Activated naive CD8-positive, alpha-beta T cell treated with anti-CD3 and anti-CD28 coated beads, Interleukin-2, amount 50 U/mL, for 24 hours (primary cell): ENCODE results near the gene NHP2.

ENCODE experiments used
- ATAC-seq: fragments of 150-1000 bp; cut with Tn5 transposase; one replicate; pipeline ENCODE4 v1.10.0; 2021
- DNase-seq: peaks from one replicate; pipeline ENCODE4 v3.0.0; 2021
- H3K27ac Mint-ChIP-seq: one replicate; pipeline ENCODE4 v1.8.0; 2021; ENCODE audit warnings: mild to moderate bottlenecking, mixed read lengths
- H3K27me3 Mint-ChIP-seq: one replicate; pipeline ENCODE4 v1.8.0; 2021; ENCODE audit warnings: mixed read lengths
- H3K36me3 Mint-ChIP-seq: one replicate; pipeline ENCODE4 v1.8.0; 2021; ENCODE audit warnings: low read depth, mixed read lengths
- H3K4me1 Mint-ChIP-seq: one replicate; pipeline ENCODE4 v1.8.0; 2021; ENCODE audit warnings: mixed read lengths
- H3K4me3 Mint-ChIP-seq: one replicate; pipeline ENCODE4 v1.8.0; 2021; ENCODE audit warnings: mild to moderate bottlenecking, moderate library complexity, mixed read lengths
- H3K9me3 Mint-ChIP-seq: one replicate; pipeline ENCODE4 v1.8.0; 2021; ENCODE audit warnings: mixed read lengths

Gene NHP2

DNA sequence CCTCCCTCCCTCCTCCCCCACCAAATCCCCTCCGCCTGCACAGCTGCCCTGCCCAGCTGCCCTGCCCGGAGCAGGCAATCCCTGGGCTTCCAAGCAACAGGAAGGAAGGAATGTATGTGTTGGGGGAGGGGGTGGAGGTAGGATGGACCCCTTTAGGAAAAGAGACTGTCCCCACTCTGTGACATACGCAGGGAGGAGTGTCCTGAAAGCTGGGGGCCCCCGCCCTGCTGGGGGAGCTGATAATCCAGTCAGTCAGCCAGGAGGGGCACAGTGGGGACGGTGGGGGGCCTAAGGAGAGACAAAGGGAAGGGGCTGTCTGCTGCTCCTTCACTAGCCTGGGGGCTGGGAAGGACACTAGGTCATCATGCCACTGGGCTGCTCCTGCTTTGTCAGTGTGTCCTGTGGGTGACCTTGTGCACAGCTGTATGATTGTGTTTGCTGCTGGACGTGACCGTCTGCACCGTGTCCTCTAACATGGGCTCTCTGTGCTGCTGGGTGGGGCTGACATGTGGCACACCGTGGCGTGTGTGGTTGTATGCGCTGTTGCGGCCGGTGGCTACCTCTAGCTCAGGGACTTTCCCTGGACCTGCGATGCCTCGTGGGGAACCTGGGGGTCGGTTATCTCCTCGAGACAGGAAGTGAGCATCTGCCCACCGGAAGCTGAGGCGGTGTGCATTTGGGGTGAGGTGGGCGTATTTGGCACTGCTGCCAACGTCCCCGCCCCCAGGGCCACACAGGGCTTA is 37.4 kb downstream of the NHP2 start:
- peaks cover 4% of the 10 kb centered on the region for H3K9me3 Mint-ChIP-seq

DNA sequence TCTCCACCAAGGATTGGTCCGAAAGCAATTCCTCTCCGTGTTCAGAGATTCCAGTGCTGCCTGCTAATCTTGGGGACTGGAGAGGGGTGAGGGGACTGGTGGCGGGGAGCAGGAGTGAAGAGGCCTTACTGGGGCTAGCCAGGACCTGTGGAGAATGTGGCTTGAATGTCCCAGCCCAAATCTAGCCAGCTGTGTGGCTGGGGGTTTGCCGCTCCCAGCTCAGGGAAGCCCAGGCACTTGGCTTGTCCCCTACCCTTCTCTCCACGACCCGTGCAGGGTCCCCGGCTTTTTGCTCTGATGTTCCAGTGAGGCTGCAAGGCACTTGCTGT is 37.9 kb downstream of the NHP2 start:
- H3K27ac Mint-ChIP-seq, result peak overlapping the region; percentile 87
- DNase-seq (no peak), ATAC-seq (peak; percentile 1)
- H3K9me3 Mint-ChIP-seq, result peaks cover 4% of the 10 kb centered on the region
- no peaks in the 10 kb centered on the region for H3K36me3 Mint-ChIP-seq
- peaks cover 51% of the 10 kb centered on the region for H3K4me1 Mint-ChIP-seq
- peaks cover 9% of the 10 kb centered on the region for H3K27me3 Mint-ChIP-seq
- peak overlapping the region; percentile 93 for H3K4me3 Mint-ChIP-seq

More for the DNA sequence above, 37.4 kb downstream of the NHP2 start:
- peak overlapping the region; percentile 87 for H3K27ac Mint-ChIP-seq
- peak overlapping the region; percentile 93 for H3K4me3 Mint-ChIP-seq
- DNase-seq (peak; percentile 84), ATAC-seq (peak; percentile 48)
- H3K36me3 Mint-ChIP-seq, result no peaks in the 10 kb centered on the region
- H3K4me1 Mint-ChIP-seq, result peaks cover 54% of the 10 kb centered on the region
- H3K27me3 Mint-ChIP-seq, result peaks cover 9% of the 10 kb centered on the region

DNA sequence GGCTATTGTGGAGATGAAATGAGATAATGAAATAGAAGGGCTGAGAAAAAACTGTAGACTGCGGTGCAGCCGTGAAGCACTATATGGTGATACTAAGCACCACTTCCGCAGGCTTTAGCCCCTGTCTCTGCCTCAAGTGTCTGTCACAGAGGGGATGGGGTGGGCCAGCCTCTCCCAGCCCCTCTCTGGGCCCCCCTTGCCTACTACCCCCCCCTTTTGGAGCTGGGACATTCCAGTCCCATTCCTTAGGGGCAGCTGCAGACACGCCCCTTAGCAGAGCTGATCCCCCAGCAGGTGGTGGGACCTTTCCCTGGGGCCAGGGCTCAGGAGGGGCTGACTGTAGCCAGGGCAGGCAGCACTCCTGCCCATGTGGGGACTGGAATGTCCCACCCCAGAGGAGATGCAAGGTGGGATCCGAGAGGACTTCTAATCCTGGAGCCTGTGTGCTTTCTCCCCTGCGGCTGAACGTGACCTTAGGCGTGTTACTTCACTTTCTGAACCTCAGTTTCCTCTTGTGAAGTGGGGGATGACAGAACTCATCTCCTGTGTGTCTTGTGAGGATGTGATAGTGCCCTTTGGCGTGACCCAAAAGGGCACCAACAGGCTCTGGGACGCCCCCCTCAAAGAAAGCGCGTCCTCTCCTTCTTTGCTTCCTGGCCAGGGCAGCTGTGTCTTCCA is 38.4 kb downstream of the NHP2 start:
- DNase-seq (peak; percentile 40), ATAC-seq (peak; percentile 31)
- Mint-ChIP-seq H3K27me3 (peaks cover 9% of the 10 kb centered on the region), H3K36me3 (no peaks in the 10 kb centered on the region), H3K4me3 (peak overlapping the region; percentile 93), H3K9me3 (peaks cover 4% of the 10 kb centered on the region), H3K4me1 (peaks cover 46% of the 10 kb centered on the region), H3K27ac (peak overlapping the region; percentile 87)

DNA sequence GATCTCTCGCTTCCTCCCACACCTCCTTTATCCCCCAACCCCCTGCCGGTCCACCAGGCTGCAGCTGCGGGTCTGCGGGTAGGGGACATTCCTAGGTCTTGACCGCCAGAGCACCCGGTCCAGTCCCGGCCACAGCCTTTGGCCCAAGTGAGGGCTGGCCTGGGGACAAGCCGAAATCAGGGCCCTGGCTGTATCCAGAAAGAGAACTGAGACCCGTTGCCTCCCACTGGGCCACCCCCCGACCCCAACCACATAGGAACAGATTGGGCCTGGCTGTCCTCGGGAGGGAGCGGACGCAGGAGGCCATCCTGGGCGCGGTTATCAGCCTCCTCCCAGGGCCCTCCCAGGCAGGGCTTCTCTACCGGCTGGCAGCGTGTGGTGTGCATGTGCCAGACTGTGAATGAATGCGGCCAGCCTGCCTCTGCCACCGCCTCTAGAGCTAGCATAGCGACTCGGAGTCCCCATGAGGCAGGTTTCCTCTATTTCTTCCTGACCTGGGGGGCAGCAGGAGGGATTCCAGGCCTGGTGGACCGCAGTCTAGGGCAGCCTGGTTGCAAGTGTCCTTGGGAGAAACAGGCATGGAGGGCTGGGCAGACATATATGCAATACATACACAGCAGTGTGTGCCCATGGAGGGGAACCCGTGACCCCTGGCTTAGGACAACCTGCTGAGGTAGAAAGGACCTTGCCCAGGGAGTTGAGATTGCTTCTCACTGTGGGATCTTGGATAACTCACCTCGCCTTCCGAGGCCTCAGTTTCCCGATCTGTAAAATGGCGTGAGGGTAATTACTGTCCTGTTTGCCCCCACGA is 39.2 kb downstream of the NHP2 start:
- Mint-ChIP-seq H3K9me3 (peaks cover 4% of the 10 kb centered on the region), H3K4me3 (peak overlapping the region; percentile 93), H3K27ac (peak overlapping the region; percentile 78), H3K36me3 (no peaks in the 10 kb centered on the region), H3K4me1 (peaks cover 44% of the 10 kb centered on the region), H3K27me3 (peaks cover 9% of the 10 kb centered on the region)
- peak; percentile 54 for DNase-seq
- peak; percentile 17 for ATAC-seq

DNA sequence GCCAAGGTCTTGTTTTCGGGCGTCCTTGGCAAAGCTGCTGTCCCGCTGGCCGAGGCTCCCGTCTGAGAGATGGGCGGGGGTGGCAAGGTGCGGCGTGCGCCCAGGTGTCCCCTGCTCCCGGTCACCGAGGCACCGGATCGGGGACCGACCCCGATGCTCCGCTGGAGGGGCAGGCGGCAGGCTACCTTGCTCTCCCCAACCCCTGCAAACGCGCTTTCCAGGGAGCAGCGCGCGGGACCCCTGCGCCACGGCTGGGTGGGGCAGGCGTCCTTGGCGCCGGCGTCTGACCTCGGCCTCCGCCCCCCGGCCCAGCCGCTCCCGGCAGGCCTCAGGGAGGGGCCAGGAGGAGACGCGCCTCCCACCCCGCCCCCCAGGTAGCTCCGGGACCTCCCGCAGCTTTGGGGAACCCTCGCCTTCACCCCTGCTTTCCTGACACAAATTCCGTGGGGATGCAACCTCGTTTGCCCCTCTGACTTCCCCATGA is 39.8 kb downstream of the NHP2 start:
- Mint-ChIP-seq H3K4me3 (peak overlapping the region; percentile 93), H3K9me3 (peaks cover 4% of the 10 kb centered on the region), H3K4me1 (peaks cover 44% of the 10 kb centered on the region), H3K27ac (peak overlapping the region; percentile 78), H3K27me3 (peaks cover 9% of the 10 kb centered on the region), H3K36me3 (no peaks in the 10 kb centered on the region)
- peak; percentile 59 for DNase-seq
- no peak for ATAC-seq

DNA sequence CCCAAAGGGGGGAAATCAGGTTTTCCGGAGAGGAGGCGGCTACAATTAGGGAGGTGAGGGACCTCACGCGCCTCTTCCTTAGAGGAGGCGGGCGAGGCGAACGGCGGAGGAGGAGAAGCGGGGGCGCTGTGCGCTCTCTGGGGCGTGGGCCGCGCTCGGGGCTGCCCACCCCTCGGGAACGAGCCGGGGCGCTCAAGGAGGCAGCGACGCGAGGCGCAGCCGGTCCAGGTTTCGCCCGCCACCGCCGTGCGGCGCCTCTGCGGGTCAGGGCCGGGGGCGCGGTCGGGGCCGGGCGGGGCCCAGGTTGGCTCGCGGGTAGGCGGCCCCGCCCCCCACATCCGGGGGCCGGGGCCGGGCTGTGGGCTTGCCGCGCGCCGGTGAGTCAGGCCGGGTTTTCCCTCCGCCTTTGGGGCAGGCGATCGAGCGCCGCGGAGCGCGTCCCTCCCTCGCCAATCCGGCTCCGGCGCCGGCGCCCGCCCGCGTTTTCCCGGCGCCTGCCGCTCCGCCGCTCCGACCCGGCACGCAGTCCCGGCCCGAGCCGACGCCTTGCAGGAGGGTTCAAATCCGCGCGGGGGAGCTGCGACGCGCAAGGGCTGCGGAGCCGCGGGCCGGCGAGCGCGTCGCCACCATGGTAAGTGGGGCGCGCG is 40.4 kb downstream of the NHP2 start, which contains the start of gene N4BP3:
Gene N4BP3, plus strand, starts transcription at position 392 of the 647 bp plus-strand sequence. CDS start 6,052 bp downstream, outside the sequence.
- DNase-seq, result peak; percentile 88
- H3K27ac Mint-ChIP-seq, result peak within 1 kb of the TSS; percentile 79
- peaks cover 48% of the 10 kb centered on the region for H3K4me1 Mint-ChIP-seq
- no peaks in the 10 kb centered on the region for H3K36me3 Mint-ChIP-seq
- H3K9me3 Mint-ChIP-seq, result peaks cover 4% of the 10 kb centered on the region
- H3K27me3 Mint-ChIP-seq, result peaks cover 9% of the 10 kb centered on the region
- peak within 1 kb of the TSS; percentile 93 for H3K4me3 Mint-ChIP-seq
- peak; percentile 56 for ATAC-seq

DNA sequence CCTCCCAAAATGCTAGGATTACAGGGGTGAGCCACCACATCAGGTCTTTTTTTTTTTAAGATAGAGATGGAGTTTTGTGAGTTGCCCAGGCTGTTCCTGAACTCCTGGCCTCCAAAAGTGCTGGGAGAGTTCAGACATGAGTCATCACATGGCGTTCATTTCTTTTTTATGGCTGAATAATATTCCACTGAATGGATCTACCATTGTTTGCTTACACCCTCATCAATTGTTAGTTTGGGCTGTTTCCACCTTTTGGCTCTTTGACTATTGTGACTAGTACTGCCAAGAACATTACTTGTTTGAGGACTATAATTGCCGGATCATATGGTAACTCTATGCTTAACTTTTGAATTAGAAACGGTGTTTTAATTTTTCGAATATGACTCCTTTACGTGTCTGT is 41.1 kb downstream of the NHP2 start:
- DNase-seq (no peak), ATAC-seq (no peak)
- peak overlapping the region; percentile 78 for H3K4me3 Mint-ChIP-seq
- H3K4me1 Mint-ChIP-seq, result peaks cover 47% of the 10 kb centered on the region
- H3K36me3 Mint-ChIP-seq, result no peaks in the 10 kb centered on the region
- H3K27me3 Mint-ChIP-seq, result peaks cover 9% of the 10 kb centered on the region
- H3K9me3 Mint-ChIP-seq, result peaks cover 4% of the 10 kb centered on the region
- H3K27ac Mint-ChIP-seq, result no peak overlapping the region

DNA sequence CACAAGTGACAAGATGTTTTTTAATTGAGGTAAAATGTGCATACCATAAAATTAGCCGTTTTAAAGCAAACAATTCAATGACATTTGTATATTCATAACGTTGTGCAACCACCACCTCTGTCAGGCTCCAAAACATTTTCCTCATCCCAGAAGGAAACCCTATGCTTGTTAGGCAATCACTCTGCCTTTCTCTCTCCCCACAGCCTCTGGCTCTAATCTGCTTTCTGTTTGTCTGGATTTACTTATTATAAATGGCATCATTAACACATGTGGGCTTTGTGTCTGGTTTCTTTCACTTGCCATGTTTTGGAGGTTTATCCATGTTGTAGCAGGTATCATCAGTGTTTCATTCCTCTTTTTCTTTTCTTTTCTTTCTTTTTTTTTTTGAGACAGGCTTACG is 41.8 kb downstream of the NHP2 start:
- no peak for ATAC-seq
- Mint-ChIP-seq H3K9me3 (peaks cover 4% of the 10 kb centered on the region), H3K4me3 (no peak overlapping the region), H3K4me1 (peaks cover 42% of the 10 kb centered on the region), H3K27ac (peak overlapping the region; percentile 19), H3K36me3 (no peaks in the 10 kb centered on the region), H3K27me3 (peaks cover 9% of the 10 kb centered on the region)
- DNase-seq, result no peak

DNA sequence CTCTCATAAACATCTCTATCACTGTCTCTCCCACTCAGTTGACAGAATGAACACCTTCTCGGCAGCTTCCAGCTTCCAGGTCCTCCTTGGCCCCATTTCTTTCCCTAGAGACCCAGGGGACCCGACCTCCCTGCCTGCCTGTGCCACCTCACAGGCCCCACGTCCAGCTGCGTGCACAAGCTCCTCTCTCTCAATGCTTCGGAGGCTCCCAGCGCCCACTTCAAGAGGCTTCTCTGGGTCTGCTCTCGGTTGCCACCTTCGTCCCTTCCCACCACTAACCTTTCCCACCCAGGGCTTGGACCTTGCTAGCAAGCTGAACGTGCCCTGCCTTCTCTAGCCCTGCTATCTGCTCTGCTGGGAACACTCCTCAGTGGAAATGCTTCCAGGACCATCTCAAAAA is 43.2 kb downstream of the NHP2 start:
- Mint-ChIP-seq H3K4me1 (peaks cover 31% of the 10 kb centered on the region), H3K4me3 (no peak overlapping the region), H3K27ac (no peak overlapping the region), H3K36me3 (no peaks in the 10 kb centered on the region), H3K9me3 (peaks cover 4% of the 10 kb centered on the region), H3K27me3 (peaks cover 9% of the 10 kb centered on the region)
- ATAC-seq (no peak), DNase-seq (no peak)

DNA sequence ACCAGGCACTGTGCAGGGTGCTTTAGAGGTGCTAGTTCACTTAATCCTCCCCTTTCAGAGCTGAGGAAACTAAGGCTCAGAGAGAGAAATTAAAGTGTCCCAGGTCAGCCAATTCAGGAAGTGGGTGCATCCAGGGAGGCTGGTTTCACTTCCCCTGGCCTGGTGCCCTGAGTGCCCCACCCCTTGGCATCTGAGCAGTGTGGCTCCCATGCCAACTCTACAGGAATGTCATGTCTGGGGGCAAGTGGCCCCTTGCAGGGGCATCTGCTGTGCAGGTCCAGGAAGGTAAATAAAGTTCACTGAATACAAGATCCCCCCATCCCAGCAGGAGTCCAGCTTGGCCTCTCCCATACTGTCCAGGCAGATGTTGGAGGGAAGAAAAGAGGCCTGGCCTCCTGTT is 44.7 kb downstream of the NHP2 start:
- Mint-ChIP-seq H3K27me3 (peaks cover 9% of the 10 kb centered on the region), H3K36me3 (no peaks in the 10 kb centered on the region), H3K4me3 (no peak overlapping the region), H3K9me3 (peaks cover 4% of the 10 kb centered on the region), H3K4me1 (peaks cover 26% of the 10 kb centered on the region), H3K27ac (no peak overlapping the region)
- no peak for DNase-seq
- no peak for ATAC-seq

DNA sequence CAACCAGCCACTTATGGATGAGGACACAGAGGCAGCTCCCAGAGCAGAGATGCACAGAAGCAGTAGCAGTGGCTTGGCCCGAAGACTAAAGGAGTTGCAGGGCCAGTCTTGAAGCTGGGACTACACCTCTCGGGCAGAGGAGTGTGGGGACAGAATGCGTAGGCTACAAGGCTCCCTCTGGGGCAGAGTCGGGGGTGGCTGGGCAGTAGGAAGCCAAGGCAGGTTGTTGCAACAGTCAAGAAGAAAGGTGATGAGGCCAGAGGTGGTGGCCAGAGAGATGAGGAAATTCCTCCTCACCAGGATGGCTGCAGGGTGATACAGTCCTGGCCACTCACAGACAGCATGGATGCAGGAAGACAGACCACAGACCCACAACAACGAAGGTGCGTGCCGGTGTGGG is 45.2 kb downstream of the NHP2 start:
- Mint-ChIP-seq H3K4me1 (peaks cover 26% of the 10 kb centered on the region), H3K27ac (no peak overlapping the region), H3K27me3 (peaks cover 9% of the 10 kb centered on the region), H3K9me3 (peaks cover 4% of the 10 kb centered on the region), H3K4me3 (no peak overlapping the region), H3K36me3 (no peaks in the 10 kb centered on the region)
- ATAC-seq (no peak), DNase-seq (no peak)

DNA sequence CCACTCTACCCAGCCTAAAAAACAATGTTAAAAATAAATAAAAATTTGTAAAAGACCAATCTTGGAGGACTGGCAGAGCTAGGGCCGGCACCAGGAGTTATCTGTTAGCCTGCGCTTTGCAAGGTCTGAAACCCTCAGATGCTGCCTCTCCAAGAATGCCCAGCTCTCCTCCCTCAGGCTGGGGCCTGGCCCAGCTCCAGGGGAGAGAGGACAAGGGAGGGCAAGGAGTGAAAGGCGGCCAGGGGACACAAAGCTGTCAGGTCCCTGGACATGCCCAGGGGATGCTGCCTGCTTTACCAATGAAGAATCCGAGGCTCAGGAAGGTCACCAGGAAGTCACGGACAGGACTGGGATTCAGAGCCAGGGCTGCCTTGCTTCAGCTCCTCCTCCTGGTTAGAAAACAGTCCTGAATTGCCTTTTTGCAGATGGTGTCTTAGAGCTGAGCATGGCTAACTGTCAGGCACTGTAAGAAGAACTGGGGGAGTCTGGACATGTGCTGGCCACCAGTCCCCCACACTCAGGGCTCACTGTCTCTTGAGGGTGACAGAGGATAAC is 45.9 kb downstream of the NHP2 start:
- Mint-ChIP-seq H3K27ac (no peak overlapping the region), H3K4me1 (peaks cover 24% of the 10 kb centered on the region), H3K4me3 (no peak overlapping the region), H3K36me3 (no peaks in the 10 kb centered on the region), H3K9me3 (peaks cover 3% of the 10 kb centered on the region), H3K27me3 (peaks cover 8% of the 10 kb centered on the region)
- ATAC-seq (no peak), DNase-seq (no peak)

DNA sequence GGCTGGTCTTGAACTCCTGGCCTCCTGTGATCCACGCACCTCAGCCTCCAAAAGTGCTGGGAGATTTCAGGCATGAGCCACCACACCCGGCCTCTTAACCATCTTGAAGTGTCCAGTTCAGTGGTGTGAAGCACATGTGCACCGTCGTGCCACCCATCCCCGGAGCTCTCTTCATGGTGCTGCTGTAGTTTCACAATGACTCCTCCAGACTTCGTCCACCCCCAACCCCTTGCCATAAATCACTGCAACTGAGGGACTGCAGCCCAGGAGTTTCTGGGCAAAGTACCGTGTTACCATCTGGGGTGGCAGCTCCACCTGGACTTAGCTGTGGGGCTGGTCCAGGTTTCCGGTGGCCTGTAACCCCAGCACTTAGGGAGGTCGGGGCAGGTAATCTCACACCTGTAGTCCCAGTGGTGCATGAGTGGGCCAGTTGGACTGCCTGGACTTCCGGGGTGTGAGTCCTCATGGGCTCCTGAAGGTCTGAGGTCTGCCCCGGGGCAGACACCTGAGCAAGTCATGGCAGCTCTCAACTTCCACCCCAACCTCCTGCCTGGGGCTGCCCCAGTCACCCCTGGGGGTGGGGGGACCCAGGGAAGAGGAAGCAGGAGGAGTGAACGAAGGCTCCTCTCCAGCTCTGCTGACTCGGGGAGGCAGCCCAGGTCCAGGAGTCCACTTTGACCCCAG is 47.0 kb downstream of the NHP2 start:
- no peaks in the 10 kb centered on the region for H3K27me3 Mint-ChIP-seq
- H3K9me3 Mint-ChIP-seq, result no peaks in the 10 kb centered on the region
- DNase-seq (no peak), ATAC-seq (no peak)
- H3K4me1 Mint-ChIP-seq, result peaks cover 21% of the 10 kb centered on the region
- H3K27ac Mint-ChIP-seq, result no peak overlapping the region
- no peaks in the 10 kb centered on the region for H3K36me3 Mint-ChIP-seq
- H3K4me3 Mint-ChIP-seq, result no peak overlapping the region
